Measurements from ENCODE around the gene FAM83E.

FAM83E gene

DNA sequence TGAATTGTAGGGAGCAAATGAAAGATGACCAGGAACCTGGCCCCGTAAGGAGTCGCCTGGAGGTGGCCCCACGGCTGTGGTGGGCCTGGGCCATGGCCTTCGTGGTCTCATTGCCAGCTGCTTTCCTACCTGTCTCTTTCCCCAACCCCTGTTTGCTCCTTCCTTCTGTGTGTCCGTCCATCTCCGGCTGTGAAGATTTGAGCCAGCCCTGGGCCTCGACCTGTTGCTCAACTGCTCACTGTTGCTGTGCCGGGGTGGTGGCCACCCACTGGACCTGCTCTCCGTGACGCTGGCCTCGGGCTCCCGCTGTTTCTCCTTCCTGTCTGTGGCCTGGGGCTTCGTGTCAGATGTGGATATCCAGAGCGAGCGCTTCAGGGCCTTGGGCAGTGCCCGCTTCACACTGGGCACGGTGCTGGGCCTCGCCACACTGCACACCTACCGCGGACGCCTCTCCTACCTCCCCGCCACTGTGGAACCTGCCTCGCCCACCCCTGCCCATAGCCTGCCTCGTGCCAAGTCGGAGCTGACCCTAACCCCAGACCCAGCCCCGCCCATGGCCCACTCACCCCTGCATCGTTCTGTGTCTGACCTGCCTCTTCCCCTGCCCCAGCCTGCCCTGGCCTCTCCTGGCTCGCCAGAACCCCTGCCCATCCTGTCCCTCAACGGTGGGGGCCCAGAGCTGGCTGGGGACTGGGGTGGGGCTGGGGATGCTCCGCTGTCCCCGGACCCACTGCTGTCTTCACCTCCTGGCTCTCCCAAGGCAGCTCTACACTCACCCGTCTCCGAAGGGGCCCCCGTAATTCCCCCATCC lies 13.8 kb upstream of the FAM83E start:
- DNase-seq (ENCODE audit: low spot score), result no peak

DNA sequence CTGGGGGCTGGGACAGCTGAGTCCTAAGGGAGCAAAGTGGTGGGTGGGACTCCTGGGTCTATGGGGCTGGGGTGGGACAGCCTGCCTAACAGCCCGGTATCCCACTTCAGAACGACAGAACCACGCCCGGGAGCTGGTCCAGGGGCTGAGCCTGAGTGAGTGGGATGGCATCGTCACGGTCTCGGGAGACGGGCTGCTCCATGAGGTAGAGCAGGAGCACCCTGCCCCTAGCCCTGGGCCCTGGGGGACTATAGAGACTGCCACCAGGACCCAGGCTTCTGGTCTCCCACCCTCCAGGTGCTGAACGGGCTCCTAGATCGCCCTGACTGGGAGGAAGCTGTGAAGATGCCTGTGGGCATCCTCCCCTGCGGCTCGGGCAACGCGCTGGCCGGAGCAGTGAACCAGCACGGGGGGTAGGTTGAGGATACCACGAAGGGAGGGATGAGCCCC lies 13.0 kb upstream of the FAM83E start:
- DNase-seq (ENCODE audit: low spot score), result no peak

- DNase-seq (ENCODE audit: low spot score), result peak; percentile 86
These were observed 12.5 kb upstream of the FAM83E start for GRCh38 chr19:48627201-48627864.

GRCh38 chr19:48625891-48626327 lies 11.0 kb upstream of the FAM83E start:
- DNase-seq (ENCODE audit: low spot score), result no peak

- no peak for DNase-seq (ENCODE audit: low spot score)
These were observed 10.2 kb upstream of the FAM83E start for GRCh38 chr19:48624791-48625723.

- peak; percentile 97 for DNase-seq (ENCODE audit: low spot score)
These were observed 9.3 kb upstream of the FAM83E start for GRCh38 chr19:48624067-48624594.

- DNase-seq (ENCODE audit: low spot score), result no peak
These were observed 8.7 kb upstream of the FAM83E start for GRCh38 chr19:48623556-48624066.

- no peak for DNase-seq (ENCODE audit: low spot score)
These were observed 5.1 kb upstream of the FAM83E start for GRCh38 chr19:48619692-48620585.

GRCh38 chr19:48618916-48619691 lies 4.2 kb upstream of the FAM83E start, which contains the start of the genes RPL18 and SPHK2:
TSS of gene RPL18 (minus strand) at chr19:48619178. CDS start at chr19:48619143, 35 bp downstream.
TSS of gene SPHK2 (plus strand) at chr19:48619506. CDS start at chr19:48620515, 1,009 bp downstream.
- peak; percentile 100 for DNase-seq (ENCODE audit: low spot score)

DNA sequence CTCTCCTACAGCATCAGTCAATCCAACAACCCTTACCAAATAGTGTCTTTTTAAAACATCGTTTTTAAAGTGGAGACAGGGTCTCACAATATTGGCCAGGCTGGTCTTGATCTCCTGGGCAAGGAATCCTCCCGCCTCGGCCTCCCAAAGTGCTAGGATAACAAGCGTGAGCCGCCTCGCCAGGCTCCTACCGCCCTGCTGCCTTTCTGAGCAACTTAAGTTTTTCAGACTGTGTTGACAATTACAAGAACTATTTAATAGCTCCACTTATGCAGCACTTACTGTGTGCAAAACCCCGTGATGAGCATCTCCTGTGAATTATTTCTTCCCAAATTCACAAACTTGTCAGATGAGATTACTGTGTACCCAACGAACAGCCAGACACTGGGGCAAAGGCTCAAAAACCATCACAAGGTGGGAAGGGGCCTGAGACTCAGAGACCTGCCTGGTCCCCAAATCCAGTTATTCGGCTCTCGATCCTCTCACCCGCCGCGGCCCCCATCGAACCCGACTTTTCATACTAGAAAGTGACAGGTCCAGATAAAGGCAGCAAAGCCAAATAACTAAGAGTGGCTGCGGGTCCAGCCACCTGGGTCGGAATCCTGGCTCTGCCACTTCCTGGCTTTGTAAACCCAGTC lies 3.5 kb upstream of the FAM83E start:
- no peak for DNase-seq (ENCODE audit: low spot score)

DNA sequence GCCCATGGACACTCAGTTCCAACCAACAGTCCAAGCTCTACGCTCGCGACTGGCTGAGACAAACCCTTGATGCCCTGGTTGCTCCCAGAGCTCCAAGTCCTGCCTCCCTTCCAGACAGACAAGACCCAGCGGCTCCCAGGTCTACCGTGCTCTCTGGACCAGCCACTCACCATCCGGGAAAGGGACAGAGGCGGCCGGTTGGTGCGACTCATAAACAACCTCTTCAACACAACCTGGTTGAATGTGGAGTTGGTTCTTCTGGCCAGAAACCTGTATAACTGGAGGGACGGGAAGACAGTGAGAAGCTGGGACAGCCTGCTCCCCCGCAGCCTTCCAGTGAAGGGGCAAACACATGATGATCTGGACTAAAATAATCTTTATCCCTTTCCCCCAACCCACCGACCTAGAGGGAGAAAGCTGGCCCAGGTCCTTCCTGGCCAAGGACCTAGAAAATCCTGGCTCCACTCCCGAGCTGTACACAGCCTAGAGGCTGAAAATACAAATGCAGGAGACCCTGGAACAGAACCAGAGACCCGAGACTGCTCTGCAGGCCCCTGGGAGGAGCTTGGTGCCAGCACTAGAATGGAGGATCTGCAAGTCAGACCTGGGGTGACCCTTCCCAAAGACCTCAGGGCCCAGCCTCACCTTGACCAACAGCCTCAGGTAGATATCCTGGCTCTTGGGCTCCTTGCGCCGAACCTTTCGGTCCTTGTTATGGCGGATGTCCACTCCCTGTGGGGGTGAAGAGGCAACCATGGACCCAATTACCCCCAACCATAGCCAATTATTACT lies 2.5 kb upstream of the FAM83E start:
- DNase-seq (ENCODE audit: low spot score), result no peak

- DNase-seq (ENCODE audit: low spot score), result no peak
These were observed 1.7 kb upstream of the FAM83E start for GRCh38 chr19:48616491-48617056.

GRCh38 chr19:48616041-48616436 lies 1.2 kb upstream of the FAM83E start:
- DNase-seq (ENCODE audit: low spot score), result no peak

GRCh38 chr19:48615231-48616040 lies 560 bp upstream of the FAM83E start:
- DNase-seq (ENCODE audit: low spot score), result no peak

GRCh38 chr19:48613852-48614435 lies 932 bp downstream of the FAM83E start:
- DNase-seq (ENCODE audit: low spot score), result no peak

GRCh38 chr19:48613024-48613851 lies 1.6 kb downstream of the FAM83E start:
- DNase-seq (ENCODE audit: low spot score), result no peak

Measured in kidney tubule cell (primary cell).